DOHH2 (cell line): ENCODE results near the gene FBXO31.

Experiments
- H3F3A ChIP-seq: fragments of 200-600 bp; sonication (generic), shearing (Covaris generic); 2 replicates; pipeline ENCODE4 v1.6.0; 2016; ENCODE audit warnings: antibody characterized with exemption, mild to moderate bottlenecking; ENCODE audit not compliant: control insufficient read depth, insufficient read depth
- H3K27ac ChIP-seq: fragments of 200-600 bp; sonication (generic); 2 replicates; pipeline ENCODE4 v1.5.1; 2014; ENCODE audit warnings: low read depth, mild to moderate bottlenecking, low read length, moderate library complexity
- H3K27me3 ChIP-seq: fragments of 200-600 bp; sonication (generic); 2 replicates; pipeline ENCODE4 v1.6.1; 2014; ENCODE audit warnings: mild to moderate bottlenecking, low read length, mixed read lengths; ENCODE audit not compliant: control insufficient read depth
- H3K36me3 ChIP-seq: fragments of 200-600 bp; sonication (generic); 2 replicates; pipeline ENCODE4 v1.6.1; 2014; ENCODE audit warnings: mild to moderate bottlenecking, low read length, moderate library complexity, mixed read lengths; ENCODE audit not compliant: control insufficient read depth
- H3K4me1 ChIP-seq: fragments of 200-600 bp; sonication (generic); 2 replicates; pipeline ENCODE4 v1.6.1; 2014; ENCODE audit warnings: mild to moderate bottlenecking, low read length, mixed read lengths; ENCODE audit not compliant: control insufficient read depth
- H3K4me2 ChIP-seq: fragments of 200-600 bp; sonication (generic); 2 replicates; pipeline ENCODE4 v1.6.0; 2014; ENCODE audit warnings: mild to moderate bottlenecking, low read length, moderate library complexity
- H3K4me3 ChIP-seq: fragments of 200-600 bp; sonication (generic); 2 replicates; pipeline ENCODE4 v1.5.1; 2014; ENCODE audit warnings: mild to moderate bottlenecking, low read length, mixed read lengths
- H3K79me2 ChIP-seq: fragments of 200-600 bp; sonication (generic); 2 replicates; pipeline ENCODE4 v1.6.1; 2014; ENCODE audit warnings: mild to moderate bottlenecking, low read length, mixed read lengths; ENCODE audit not compliant: control insufficient read depth
- H3K9me2 ChIP-seq: fragments of 200-600 bp; sonication (generic); replicated peaks from 2 replicates; pipeline ENCODE4 v1.6.1; 2014; ENCODE audit warnings: mild to moderate bottlenecking, low read length, mixed read lengths; ENCODE audit not compliant: control insufficient read depth
- H3K9me3 ChIP-seq: fragments of 200-600 bp; sonication (generic); 2 replicates; pipeline ENCODE4 v1.6.1; 2014; ENCODE audit warnings: antibody characterized with exemption, low read length, mixed read lengths; ENCODE audit not compliant: control insufficient read depth, insufficient read depth
- H4K20me1 ChIP-seq: fragments of 200-600 bp; sonication (generic); 2 replicates; pipeline ENCODE4 v1.6.0; 2014; ENCODE audit warnings: low read depth, mild to moderate bottlenecking, antibody characterized with exemption, low read length, moderate library complexity; ENCODE audit not compliant: control insufficient read depth, insufficient read depth
- EZH2phosphoT487 ChIP-seq: fragments of 200-600 bp; sonication (generic); IDR thresholded peaks from 2 replicates; pipeline ENCODE4 v1.6.1; 2017; ENCODE audit warnings: borderline replicate concordance, mild to moderate bottlenecking, antibody characterized with exemption, low read length, moderate library complexity, mixed read lengths
- TF ChIP-seq, protein P1 (sequence below): fragments of 200-600 bp; sonication (generic); IDR thresholded peaks from one replicate; pipeline ENCODE4 v1.5.1; 2014; ENCODE audit warnings: antibody characterized with exemption, mild to moderate bottlenecking, low read depth, low read length; ENCODE audit not compliant: poor library complexity, severe bottlenecking

FBXO31 gene

DNA sequence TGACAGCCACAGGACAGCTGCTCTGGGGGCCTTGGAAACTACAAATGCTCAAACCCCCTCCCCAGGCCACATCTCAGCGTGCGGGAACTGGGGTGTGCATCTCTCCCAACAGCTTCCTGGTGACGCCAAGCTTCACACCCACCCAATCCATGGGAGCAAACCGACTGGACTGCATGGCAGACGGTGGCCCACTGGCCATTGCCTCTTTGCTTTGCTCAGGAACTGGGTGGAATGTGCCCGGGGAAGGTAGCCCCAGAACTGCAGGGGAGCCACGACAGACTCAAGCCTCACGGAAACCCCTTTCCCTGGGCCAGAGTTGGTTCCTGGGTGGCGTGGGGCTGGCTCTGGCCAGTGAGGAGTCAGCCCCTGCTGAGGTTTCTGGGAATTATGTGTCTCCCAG lies 61.2 kb downstream of the FBXO31 start:
- H3K27me3 ChIP-seq, result no peaks in the 10 kb centered on the region

GRCh38 chr16:87321336-87322107 lies 62.1 kb downstream of the FBXO31 start:
- no peaks in the 10 kb centered on the region for H3K9me3 ChIP-seq
- H3K9me2 ChIP-seq, result no peaks in the 10 kb centered on the region
- peaks cover 16% of the 10 kb centered on the region for H3K4me1 ChIP-seq
- no peaks in the 10 kb centered on the region for H4K20me1 ChIP-seq
- no peaks in the 10 kb centered on the region for H3K27me3 ChIP-seq
- H3K36me3 ChIP-seq, result peaks cover 19% of the 10 kb centered on the region
- peaks cover 3% of the 10 kb centered on the region; the same call in 1 of the 2 replicates for H3F3A ChIP-seq
- no peak overlapping the region for H3K4me2 ChIP-seq
- H3K27ac ChIP-seq, result no peak overlapping the region
- no peak overlapping the region for H3K4me3 ChIP-seq
- peaks cover 28% of the 10 kb centered on the region for H3K79me2 ChIP-seq
- no peak for TF ChIP-seq EZH2phosphoT487
- TF ChIP-seq, protein P1, sequence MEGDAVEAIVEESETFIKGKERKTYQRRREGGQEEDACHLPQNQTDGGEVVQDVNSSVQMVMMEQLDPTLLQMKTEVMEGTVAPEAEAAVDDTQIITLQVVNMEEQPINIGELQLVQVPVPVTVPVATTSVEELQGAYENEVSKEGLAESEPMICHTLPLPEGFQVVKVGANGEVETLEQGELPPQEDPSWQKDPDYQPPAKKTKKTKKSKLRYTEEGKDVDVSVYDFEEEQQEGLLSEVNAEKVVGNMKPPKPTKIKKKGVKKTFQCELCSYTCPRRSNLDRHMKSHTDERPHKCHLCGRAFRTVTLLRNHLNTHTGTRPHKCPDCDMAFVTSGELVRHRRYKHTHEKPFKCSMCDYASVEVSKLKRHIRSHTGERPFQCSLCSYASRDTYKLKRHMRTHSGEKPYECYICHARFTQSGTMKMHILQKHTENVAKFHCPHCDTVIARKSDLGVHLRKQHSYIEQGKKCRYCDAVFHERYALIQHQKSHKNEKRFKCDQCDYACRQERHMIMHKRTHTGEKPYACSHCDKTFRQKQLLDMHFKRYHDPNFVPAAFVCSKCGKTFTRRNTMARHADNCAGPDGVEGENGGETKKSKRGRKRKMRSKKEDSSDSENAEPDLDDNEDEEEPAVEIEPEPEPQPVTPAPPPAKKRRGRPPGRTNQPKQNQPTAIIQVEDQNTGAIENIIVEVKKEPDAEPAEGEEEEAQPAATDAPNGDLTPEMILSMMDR, result no peak

More for the DNA sequence above, 61.2 kb downstream of the FBXO31 start:
- Histone ChIP-seq H3K9me3 (no peaks in the 10 kb centered on the region), H3K79me2 (peaks cover 21% of the 10 kb centered on the region), H3F3A (peaks cover 3% of the 10 kb centered on the region; the same call in 1 of the 2 replicates), H3K4me3 (no peak overlapping the region), H3K4me1 (peaks cover 13% of the 10 kb centered on the region), H3K4me2 (no peak overlapping the region), H3K27ac (no peak overlapping the region), H3K9me2 (no peaks in the 10 kb centered on the region), H3K36me3 (peaks cover 19% of the 10 kb centered on the region), H4K20me1 (no peaks in the 10 kb centered on the region)
- no peak for TF ChIP-seq EZH2phosphoT487
- TF ChIP-seq, protein P1, result no peak

- peaks cover 21% of the 10 kb centered on the region for H3K4me1 ChIP-seq
- no peaks in the 10 kb centered on the region for H3K27me3 ChIP-seq
- H3K4me3 ChIP-seq, result no peak overlapping the region
- no peaks in the 10 kb centered on the region for H4K20me1 ChIP-seq
- peaks cover 33% of the 10 kb centered on the region for H3K79me2 ChIP-seq
- H3F3A ChIP-seq, result peaks cover 3% of the 10 kb centered on the region; the same call in 1 of the 2 replicates
- peaks cover 19% of the 10 kb centered on the region for H3K36me3 ChIP-seq
- no peak for TF ChIP-seq EZH2phosphoT487
- TF ChIP-seq, protein P1, result no peak
- H3K9me3 ChIP-seq, result no peaks in the 10 kb centered on the region
- H3K27ac ChIP-seq, result no peak overlapping the region
- no peak overlapping the region for H3K4me2 ChIP-seq
- no peaks in the 10 kb centered on the region for H3K9me2 ChIP-seq
Observed at GRCh38 chr16:87320510-87321227, 62.9 kb downstream of the FBXO31 start.
